Astrocyte (in vitro differentiated cells and primary cell): ENCODE results near the gene F7. TPM values are rescaled to one million over a fixed set of nuclear protein-coding genes. Genes with fewer than 3 reads are reported as not detected.

Source experiments
- DNase-seq: peaks from one replicate; pipeline ENCODE4 v3.0.0-alpha.2; 2010; ENCODE audit warnings: low read depth
- FAIRE-seq: peaks from 2 replicates; lab custom pipeline; 2011; peaks lifted over from hg19 to GRCh38; lab: Jason Lieb, UNC
- H2AFZ ChIP-seq: 2 replicates; pipeline ENCODE4 v1.6.0; 2012; ENCODE audit warnings: low read depth, low read length, inconsistent platforms
- H3K27ac ChIP-seq: 2 replicates; pipeline ENCODE4 v1.5.1; 2011; ENCODE audit warnings: low read depth, low read length, inconsistent platforms
- H3K27me3 ChIP-seq: 2 replicates; pipeline ENCODE4 v1.6.0; 2011; ENCODE audit warnings: low read length, inconsistent platforms; ENCODE audit not compliant: insufficient read depth
- H3K36me3 ChIP-seq: 2 replicates; pipeline ENCODE4 v1.5.1; 2011; ENCODE audit warnings: low read length, inconsistent platforms; ENCODE audit not compliant: insufficient read depth
- H3K4me1 ChIP-seq: 2 replicates; pipeline ENCODE4 v1.5.1; 2011; ENCODE audit warnings: low read length, inconsistent platforms; ENCODE audit not compliant: insufficient read depth
- H3K4me2 ChIP-seq: 2 replicates; pipeline ENCODE4 v1.6.0; 2012; ENCODE audit warnings: low read length, inconsistent platforms
- H3K4me3 ChIP-seq: 2 replicates; pipeline ENCODE4 v1.5.1; 2011; ENCODE audit warnings: low read depth, mild to moderate bottlenecking, low read length, inconsistent platforms; ENCODE audit not compliant: insufficient read depth
- H3K79me2 ChIP-seq: 2 replicates; pipeline ENCODE4 v1.6.0; 2012; ENCODE audit warnings: mild to moderate bottlenecking, low read length, inconsistent platforms; ENCODE audit not compliant: insufficient read depth
- H3K9ac ChIP-seq: 2 replicates; pipeline ENCODE4 v1.6.0; 2012; ENCODE audit warnings: mild to moderate bottlenecking, low read length, inconsistent platforms
- H3K9me3 ChIP-seq: 2 replicates; pipeline ENCODE4 v1.5.1; 2012; ENCODE audit warnings: low read depth, mild to moderate bottlenecking, low read length, inconsistent platforms; ENCODE audit not compliant: insufficient read depth
- H4K20me1 ChIP-seq: 2 replicates; pipeline ENCODE4 v1.6.0; 2012; ENCODE audit warnings: low read length, inconsistent platforms; ENCODE audit not compliant: insufficient read depth
- H3K27ac Mint-ChIP-seq: one replicate; pipeline ENCODE4 v1.8.0; 2021; ENCODE audit warnings: mild to moderate bottlenecking, mixed read lengths; ENCODE audit not compliant: unreplicated experiment
- H3K27me3 Mint-ChIP-seq: one replicate; pipeline ENCODE4 v1.8.0; 2021; ENCODE audit warnings: low read depth, mixed read lengths; ENCODE audit not compliant: unreplicated experiment
- H3K36me3 Mint-ChIP-seq: one replicate; pipeline ENCODE4 v1.8.0; 2021; ENCODE audit warnings: low read depth, mixed read lengths; ENCODE audit not compliant: unreplicated experiment
- H3K4me1 Mint-ChIP-seq: one replicate; pipeline ENCODE4 v1.8.0; 2021; ENCODE audit warnings: low read depth, mixed read lengths; ENCODE audit not compliant: unreplicated experiment
- H3K4me3 Mint-ChIP-seq: one replicate; pipeline ENCODE4 v1.8.0; 2021; ENCODE audit warnings: mild to moderate bottlenecking, moderate library complexity, mixed read lengths; ENCODE audit not compliant: unreplicated experiment
- H3K9me3 Mint-ChIP-seq: one replicate; pipeline ENCODE4 v1.8.0; 2021; ENCODE audit warnings: mild to moderate bottlenecking, mixed read lengths; ENCODE audit not compliant: unreplicated experiment
- EZH2 ChIP-seq: IDR thresholded peaks from 2 replicates; pipeline ENCODE4 v1.6.1; 2012; ENCODE audit warnings: mild to moderate bottlenecking, low read length, inconsistent platforms; ENCODE audit not compliant: insufficient read depth
- total RNA-seq: library from RNA; stranded (reverse); gene quantifications from 2 replicates; pipeline ENCODE4 v1.2.1, GENCODE V29; 2021
- TF ChIP-seq, protein P1 (sequence below): IDR thresholded peaks from 2 replicates; pipeline ENCODE4 v1.5.1; 2011; ENCODE audit warnings: low read depth, mild to moderate bottlenecking, inconsistent platforms, low read length, moderate library complexity; ENCODE audit not compliant: insufficient read depth

Gene F7
- total RNA-seq, 1 donor from 2014 or later = not detected

DNA sequence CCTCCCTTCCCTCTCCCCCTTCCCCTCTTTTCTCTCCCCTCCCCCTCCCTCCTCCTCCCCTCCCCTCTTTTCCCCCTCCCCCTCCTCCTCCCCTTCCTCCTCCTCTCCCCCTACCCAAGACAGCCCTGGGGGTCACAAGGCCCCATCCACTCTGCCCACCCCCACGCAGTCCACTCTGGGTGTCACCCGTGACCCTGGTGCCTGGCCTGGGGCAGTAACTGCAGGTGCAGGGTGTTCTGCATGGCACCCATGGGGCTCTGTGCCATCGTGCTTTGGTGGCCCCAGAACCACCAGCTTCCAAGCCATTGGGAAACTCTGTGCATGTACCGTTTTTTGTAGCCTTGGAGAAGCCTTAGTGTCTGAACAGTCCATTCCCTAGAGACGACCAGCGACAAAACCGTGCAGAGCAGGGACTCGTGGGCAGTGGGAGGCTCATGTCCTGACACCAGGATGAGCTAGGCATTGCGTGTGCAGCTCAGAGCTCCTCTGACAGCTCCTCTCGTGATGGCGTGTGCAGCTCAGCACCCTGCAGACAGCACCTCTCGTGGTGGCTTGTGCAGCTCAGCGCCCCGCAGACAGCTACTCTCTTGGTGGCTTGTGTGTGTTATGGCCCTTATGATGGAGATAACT lies 43.7 kb upstream of the F7 start:
- Histone ChIP-seq H3K4me1 (peaks cover 3% of the 10 kb centered on the region), H3K4me2 (no peak overlapping the region), H4K20me1 (no peaks in the 10 kb centered on the region), H3K36me3 (no peaks in the 10 kb centered on the region), H3K79me2 (no peaks in the 10 kb centered on the region), H3K27ac (no peak overlapping the region), H3K9ac (no peak overlapping the region), H2AFZ (no peak overlapping the region), H3K9me3 (peaks cover 4% of the 10 kb centered on the region), H3K27me3 (no peaks in the 10 kb centered on the region), H3K4me3 (no peak overlapping the region)
- no peak overlapping the region for H3K27ac Mint-ChIP-seq
- no peak overlapping the region for H3K4me3 Mint-ChIP-seq
- TF ChIP-seq EZH2 = no peak
- TF ChIP-seq, protein P1, sequence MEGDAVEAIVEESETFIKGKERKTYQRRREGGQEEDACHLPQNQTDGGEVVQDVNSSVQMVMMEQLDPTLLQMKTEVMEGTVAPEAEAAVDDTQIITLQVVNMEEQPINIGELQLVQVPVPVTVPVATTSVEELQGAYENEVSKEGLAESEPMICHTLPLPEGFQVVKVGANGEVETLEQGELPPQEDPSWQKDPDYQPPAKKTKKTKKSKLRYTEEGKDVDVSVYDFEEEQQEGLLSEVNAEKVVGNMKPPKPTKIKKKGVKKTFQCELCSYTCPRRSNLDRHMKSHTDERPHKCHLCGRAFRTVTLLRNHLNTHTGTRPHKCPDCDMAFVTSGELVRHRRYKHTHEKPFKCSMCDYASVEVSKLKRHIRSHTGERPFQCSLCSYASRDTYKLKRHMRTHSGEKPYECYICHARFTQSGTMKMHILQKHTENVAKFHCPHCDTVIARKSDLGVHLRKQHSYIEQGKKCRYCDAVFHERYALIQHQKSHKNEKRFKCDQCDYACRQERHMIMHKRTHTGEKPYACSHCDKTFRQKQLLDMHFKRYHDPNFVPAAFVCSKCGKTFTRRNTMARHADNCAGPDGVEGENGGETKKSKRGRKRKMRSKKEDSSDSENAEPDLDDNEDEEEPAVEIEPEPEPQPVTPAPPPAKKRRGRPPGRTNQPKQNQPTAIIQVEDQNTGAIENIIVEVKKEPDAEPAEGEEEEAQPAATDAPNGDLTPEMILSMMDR = no peak
- no peaks in the 10 kb centered on the region for H3K36me3 Mint-ChIP-seq
- no peaks in the 10 kb centered on the region for H3K9me3 Mint-ChIP-seq
- H3K4me1 Mint-ChIP-seq = peaks cover 6% of the 10 kb centered on the region
- no peak for DNase-seq
- H3K27me3 Mint-ChIP-seq = peaks cover 6% of the 10 kb centered on the region
- no peak for FAIRE-seq

DNA sequence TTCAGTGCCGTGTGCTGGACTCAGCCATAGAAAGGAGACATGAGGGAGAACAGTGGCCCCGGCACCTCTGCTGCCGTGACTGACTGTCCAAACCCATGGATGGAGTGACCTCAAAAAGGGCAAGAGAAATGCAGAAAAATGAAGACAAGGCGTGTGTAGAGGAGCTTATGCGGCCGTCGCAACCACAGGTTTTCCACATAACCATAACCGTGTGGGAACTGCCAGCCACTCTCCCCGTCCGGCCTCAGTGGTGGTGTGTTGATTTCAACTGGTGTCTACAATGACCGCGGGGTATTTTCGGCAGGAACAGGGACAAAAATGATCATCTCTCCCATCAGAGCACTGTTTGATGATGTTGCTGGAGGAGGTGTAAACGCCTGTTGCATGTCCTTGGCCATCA lies 42.9 kb upstream of the F7 start:
- Mint-ChIP-seq H3K4me3 (no peak overlapping the region), H3K27ac (no peak overlapping the region), H3K36me3 (no peaks in the 10 kb centered on the region)

DNA sequence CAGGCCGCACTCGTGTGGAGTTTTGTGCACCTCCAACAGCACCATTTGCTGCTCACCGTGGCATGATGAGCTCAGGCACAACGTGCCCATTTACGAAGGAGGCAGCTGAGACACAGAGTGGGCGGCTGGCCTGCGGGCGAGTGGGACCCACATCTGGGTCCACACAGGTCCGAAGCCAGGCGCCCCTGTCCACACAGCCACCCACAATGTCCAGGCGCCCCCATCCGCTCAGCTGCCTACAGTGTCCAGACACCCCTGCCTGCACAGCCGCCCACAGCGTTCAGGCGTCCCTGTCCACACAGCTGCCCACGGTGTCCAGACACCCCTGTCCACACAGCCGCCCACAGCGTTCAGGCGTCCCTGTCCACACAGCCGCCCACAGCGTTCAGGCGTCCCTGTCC lies 42.5 kb upstream of the F7 start:
- Histone ChIP-seq H3K4me3 (no peak overlapping the region), H3K4me2 (no peak overlapping the region), H3K27me3 (no peaks in the 10 kb centered on the region), H2AFZ (no peak overlapping the region), H3K27ac (no peak overlapping the region), H3K36me3 (no peaks in the 10 kb centered on the region), H3K9me3 (peaks cover 3% of the 10 kb centered on the region), H3K4me1 (peaks cover 3% of the 10 kb centered on the region), H4K20me1 (no peaks in the 10 kb centered on the region), H3K79me2 (no peaks in the 10 kb centered on the region), H3K9ac (no peak overlapping the region)
- Mint-ChIP-seq H3K9me3 (no peaks in the 10 kb centered on the region), H3K4me3 (no peak overlapping the region), H3K27me3 (peaks cover 6% of the 10 kb centered on the region), H3K4me1 (peaks cover 6% of the 10 kb centered on the region), H3K36me3 (no peaks in the 10 kb centered on the region), H3K27ac (no peak overlapping the region)
- FAIRE-seq = no peak
- TF ChIP-seq EZH2 = no peak
- TF ChIP-seq, protein P1 = no peak
- DNase-seq = no peak

More for the DNA sequence above, 42.9 kb upstream of the F7 start:
- Mint-ChIP-seq H3K27me3 (peaks cover 6% of the 10 kb centered on the region), H3K9me3 (no peaks in the 10 kb centered on the region), H3K4me1 (peaks cover 6% of the 10 kb centered on the region)
- peaks cover 3% of the 10 kb centered on the region for H3K4me1 ChIP-seq
- no peak overlapping the region for H3K9ac ChIP-seq
- H3K27me3 ChIP-seq = no peaks in the 10 kb centered on the region
- no peaks in the 10 kb centered on the region for H3K79me2 ChIP-seq
- no peaks in the 10 kb centered on the region for H3K36me3 ChIP-seq
- H3K4me2 ChIP-seq = no peak overlapping the region
- peaks cover 4% of the 10 kb centered on the region for H3K9me3 ChIP-seq
- no peak overlapping the region for H3K27ac ChIP-seq
- no peak overlapping the region for H2AFZ ChIP-seq
- no peak overlapping the region for H3K4me3 ChIP-seq
- no peak for DNase-seq
- no peak for FAIRE-seq
- no peak for TF ChIP-seq EZH2
- TF ChIP-seq, protein P1 = no peak
- no peaks in the 10 kb centered on the region for H4K20me1 ChIP-seq
